Effector memory CD4-positive, alpha-beta T cell (primary cell): Measurements from ENCODE around the gene AQP3.
A peak's percentile ranks its signal among the peaks of the same experiment; 100 is the strongest.
"Not testable (repeated sequence)": the region's sequence is repeated elsewhere in the genome, so short reads cannot be mapped to it uniquely, and the experiment has no call there.

Experiments used
- DNase-seq, 3 donors: peaks; one replicate each; pipeline ENCODE4 v3.0.0-alpha.2; 2020
- H3K27ac ChIP-seq: 2 replicates; pipeline ENCODE4 v1.7.0; 2013; ENCODE audit warnings: mild to moderate bottlenecking, low read length, moderate library complexity; ENCODE audit not compliant: insufficient read depth, poor library complexity, severe bottlenecking
- H3K27me3 ChIP-seq: replicated peaks from 2 replicates; pipeline ENCODE4 v1.7.0; 2013; ENCODE audit warnings: mild to moderate bottlenecking, low read length; ENCODE audit not compliant: insufficient read depth, control insufficient read depth, poor library complexity, severe bottlenecking
- H3K36me3 ChIP-seq: 2 replicates; pipeline ENCODE4 v1.7.0; 2013; ENCODE audit warnings: mild to moderate bottlenecking, low read length, moderate library complexity; ENCODE audit not compliant: control insufficient read depth, insufficient read depth
- H3K4me1 ChIP-seq: 2 replicates; pipeline ENCODE4 v1.7.0; 2013; ENCODE audit warnings: low read length, mild to moderate bottlenecking; ENCODE audit not compliant: control insufficient read depth, insufficient read depth, poor library complexity, severe bottlenecking
- H3K4me3 ChIP-seq: 2 replicates; pipeline ENCODE4 v1.7.0; 2013; ENCODE audit warnings: low read length, low read depth, mild to moderate bottlenecking; ENCODE audit not compliant: insufficient read depth, poor library complexity, severe bottlenecking
- H3K9me3 ChIP-seq: 2 replicates; pipeline ENCODE4 v1.7.0; 2013; ENCODE audit warnings: mild to moderate bottlenecking, low read length, moderate library complexity; ENCODE audit not compliant: control insufficient read depth

AQP3 gene

DNA sequence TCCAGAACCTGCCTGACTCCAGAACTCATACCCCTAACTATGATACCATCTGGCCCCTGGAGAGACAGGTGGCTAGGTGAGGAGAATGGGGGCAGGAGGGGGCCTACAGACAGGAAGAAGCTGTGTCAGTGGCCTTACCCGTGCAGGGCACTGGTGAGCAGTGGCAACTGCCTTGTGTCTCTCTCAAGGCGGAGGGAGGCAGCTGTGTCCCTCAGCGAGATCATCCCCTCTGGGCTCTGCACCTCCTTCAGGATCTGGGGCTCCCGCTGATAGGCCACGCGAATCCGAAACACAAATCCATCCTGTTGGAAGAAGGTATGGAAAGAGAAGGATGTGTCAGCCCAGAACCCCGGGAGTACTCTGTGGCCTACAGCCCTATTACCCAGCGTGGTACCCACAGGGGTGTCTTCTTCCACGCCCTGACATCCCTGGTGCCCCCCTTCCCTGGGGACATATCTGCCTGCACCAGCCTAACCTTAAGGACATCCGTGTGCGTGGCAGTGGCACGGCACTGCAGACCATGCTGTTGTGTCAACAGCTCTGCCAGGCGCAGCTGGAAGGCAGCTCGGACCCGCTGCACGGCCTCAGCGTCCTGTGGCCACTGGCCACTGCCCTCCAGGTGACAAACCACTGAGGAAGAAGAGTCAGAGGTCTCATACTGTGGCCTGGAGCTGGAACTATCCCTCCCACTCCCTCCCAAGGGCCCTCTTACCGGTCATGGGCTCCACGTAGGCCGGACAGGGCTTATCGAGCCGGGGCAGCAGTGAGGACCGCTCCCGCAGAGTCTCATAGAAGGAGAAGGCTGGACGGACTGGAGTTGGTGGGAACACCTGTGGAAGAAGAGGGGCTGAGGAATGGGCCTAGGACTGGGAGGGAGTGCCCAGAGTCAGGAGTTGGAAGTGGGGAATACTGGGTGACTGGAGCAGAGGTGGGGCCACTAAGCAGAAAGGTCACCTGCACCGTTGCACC is 18.5 kb upstream of the AQP3 start:
- Histone ChIP-seq H3K4me3 (no peak overlapping the region), H3K27me3 (no peaks in the 10 kb centered on the region), H3K4me1 (no peaks in the 10 kb centered on the region), H3K36me3 (peaks cover 89% of the 10 kb centered on the region), H3K27ac (no peak overlapping the region), H3K9me3 (no peaks in the 10 kb centered on the region)
- DNase-seq: no peak

GRCh38 chr9:33465096-33465495 is 17.7 kb upstream of the AQP3 start:
- Histone ChIP-seq H3K36me3 (peaks cover 91% of the 10 kb centered on the region), H3K4me1 (peaks cover 2% of the 10 kb centered on the region), H3K4me3 (no peak overlapping the region), H3K27ac (no peak overlapping the region), H3K27me3 (no peaks in the 10 kb centered on the region), H3K9me3 (no peaks in the 10 kb centered on the region)
- DNase-seq: no peak

DNA sequence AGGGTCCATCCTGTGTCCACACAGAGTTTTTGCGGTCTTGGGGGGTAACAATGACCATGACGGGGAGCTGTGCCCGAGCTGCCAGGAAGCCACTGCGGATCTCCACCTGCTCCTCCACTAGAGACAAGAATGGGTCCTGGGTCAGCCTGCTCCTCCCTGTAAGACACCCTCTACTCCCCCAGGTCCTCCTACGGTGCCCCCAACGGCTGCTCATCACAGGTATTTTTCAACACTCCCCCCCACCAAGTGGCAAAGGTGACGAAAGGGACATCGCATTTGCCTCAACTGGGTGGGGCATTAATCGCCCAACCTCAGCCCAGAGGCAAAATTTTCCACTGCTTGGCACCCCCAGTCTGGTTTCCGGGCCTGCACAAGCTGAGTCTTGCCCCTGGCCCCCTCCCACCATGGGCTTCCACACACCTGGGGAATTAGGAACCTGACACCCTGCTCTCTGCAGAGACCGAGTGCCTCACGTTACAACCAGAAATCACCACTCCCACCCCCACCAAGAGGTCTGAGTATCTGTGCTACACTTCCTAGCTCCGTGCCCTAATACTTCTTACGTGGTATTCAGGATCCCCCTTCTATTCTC is 16.7 kb upstream of the AQP3 start:
- DNase-seq: no peak
- H3K27me3 ChIP-seq: no peaks in the 10 kb centered on the region
- H3K27ac ChIP-seq: no peak overlapping the region
- peaks cover 82% of the 10 kb centered on the region for H3K36me3 ChIP-seq
- no peaks in the 10 kb centered on the region for H3K9me3 ChIP-seq
- H3K4me3 ChIP-seq: no peak overlapping the region
- H3K4me1 ChIP-seq: peaks cover 8% of the 10 kb centered on the region

GRCh38 chr9:33463151-33463550 is 15.8 kb upstream of the AQP3 start:
- Histone ChIP-seq H3K4me3 (no peak overlapping the region), H3K4me1 (peaks cover 18% of the 10 kb centered on the region), H3K27me3 (no peaks in the 10 kb centered on the region), H3K36me3 (peaks cover 72% of the 10 kb centered on the region), H3K27ac (no peak overlapping the region), H3K9me3 (no peaks in the 10 kb centered on the region)
- no peak for DNase-seq

DNA sequence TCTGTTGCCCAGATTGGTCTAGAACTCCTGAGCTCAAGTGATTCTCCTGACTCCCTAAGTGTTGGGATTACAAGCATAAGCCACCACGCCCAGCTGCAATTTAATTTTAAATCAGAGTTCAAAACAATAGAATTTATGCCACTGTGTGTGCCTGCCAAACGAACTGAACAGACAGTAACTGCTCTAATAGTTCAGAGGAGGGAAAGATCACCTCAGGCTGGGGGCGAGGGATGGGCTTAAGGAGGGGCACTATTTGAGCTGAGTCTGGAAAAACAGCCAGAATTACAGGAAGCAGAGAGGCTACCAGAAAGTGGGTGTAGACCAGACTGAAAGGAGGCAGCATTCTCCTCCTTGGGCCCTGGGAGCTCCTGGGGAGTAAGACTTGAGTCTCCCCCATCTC is 14.1 kb upstream of the AQP3 start:
- peak overlapping the region; percentile 21 for H3K27ac ChIP-seq
- peaks cover 55% of the 10 kb centered on the region for H3K36me3 ChIP-seq
- peaks cover 31% of the 10 kb centered on the region for H3K4me1 ChIP-seq
- H3K27me3 ChIP-seq: no peaks in the 10 kb centered on the region
- DNase-seq: no peak
- no peaks in the 10 kb centered on the region for H3K9me3 ChIP-seq
- H3K4me3 ChIP-seq: no peak overlapping the region

- Histone ChIP-seq H3K9me3 (no peaks in the 10 kb centered on the region), H3K4me1 (peaks cover 37% of the 10 kb centered on the region), H3K4me3 (no peak overlapping the region), H3K27me3 (no peaks in the 10 kb centered on the region), H3K36me3 (peaks cover 49% of the 10 kb centered on the region), H3K27ac (peak overlapping the region; percentile 21)
- no peak for DNase-seq
These were observed 13.5 kb upstream of the AQP3 start for GRCh38 chr9:33460854-33461253.

GRCh38 chr9:33459115-33459514 is 11.7 kb upstream of the AQP3 start:
- H3K4me3 ChIP-seq: no peak overlapping the region
- H3K27me3 ChIP-seq: no peaks in the 10 kb centered on the region
- H3K4me1 ChIP-seq: peaks cover 48% of the 10 kb centered on the region
- no peaks in the 10 kb centered on the region for H3K9me3 ChIP-seq
- DNase-seq: no peak
- H3K36me3 ChIP-seq: peaks cover 32% of the 10 kb centered on the region
- peak overlapping the region; percentile 80 for H3K27ac ChIP-seq

DNA sequence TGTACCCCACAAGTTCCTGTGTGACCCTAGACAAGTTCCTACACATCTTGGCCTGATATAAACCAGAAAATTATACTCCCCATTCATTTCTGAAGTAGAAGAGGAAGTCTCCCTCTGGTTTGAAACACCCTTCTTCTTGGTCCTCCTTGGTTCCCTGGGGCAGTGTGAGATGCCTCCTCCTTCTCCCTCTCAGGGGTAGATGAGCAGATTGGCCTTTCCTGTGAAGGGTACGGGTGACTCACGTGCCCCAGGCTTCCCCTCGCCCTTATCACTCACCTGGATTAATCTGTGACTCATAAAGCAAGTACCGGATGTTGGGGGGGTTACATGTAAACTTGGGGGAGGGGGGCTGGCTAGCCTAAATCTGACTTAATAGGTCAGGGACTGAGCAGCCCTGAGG is 11.1 kb upstream of the AQP3 start:
- peak overlapping the region; percentile 80 for H3K27ac ChIP-seq

DNA sequence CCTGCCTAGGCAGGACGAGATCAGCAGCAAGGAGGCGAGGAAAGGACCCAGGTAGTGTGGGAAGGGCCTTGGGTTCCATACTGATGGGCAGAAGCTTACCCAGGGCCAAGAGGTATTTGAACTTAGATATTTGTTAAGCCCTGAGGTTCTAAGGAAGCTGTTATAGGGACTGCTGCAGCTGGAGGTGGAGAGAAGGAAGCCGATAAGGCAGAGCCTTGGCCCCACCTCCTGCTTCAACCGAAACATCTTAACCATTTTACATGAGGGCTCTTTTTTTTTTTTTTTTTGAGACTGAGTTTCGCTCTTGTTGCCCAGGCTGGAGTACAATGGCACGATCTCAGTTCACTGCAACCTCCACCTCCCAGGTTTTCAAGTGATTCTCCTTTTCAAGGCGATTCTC is 8.6 kb upstream of the AQP3 start:
- no peak overlapping the region for H3K4me3 ChIP-seq
- H3K36me3 ChIP-seq: peaks cover 3% of the 10 kb centered on the region
- no peak for DNase-seq
- H3K27me3 ChIP-seq: no peaks in the 10 kb centered on the region
- H3K9me3 ChIP-seq: no peaks in the 10 kb centered on the region
- H3K27ac ChIP-seq: peak overlapping the region; percentile 46
- H3K4me1 ChIP-seq: peaks cover 69% of the 10 kb centered on the region

More for the DNA sequence above, 11.1 kb upstream of the AQP3 start:
- peak; percentile 55 to 74 (median 61) for DNase-seq
- H3K27me3 ChIP-seq: no peaks in the 10 kb centered on the region
- no peak overlapping the region for H3K4me3 ChIP-seq
- peaks cover 25% of the 10 kb centered on the region for H3K36me3 ChIP-seq
- no peaks in the 10 kb centered on the region for H3K9me3 ChIP-seq
- peaks cover 55% of the 10 kb centered on the region for H3K4me1 ChIP-seq

DNA sequence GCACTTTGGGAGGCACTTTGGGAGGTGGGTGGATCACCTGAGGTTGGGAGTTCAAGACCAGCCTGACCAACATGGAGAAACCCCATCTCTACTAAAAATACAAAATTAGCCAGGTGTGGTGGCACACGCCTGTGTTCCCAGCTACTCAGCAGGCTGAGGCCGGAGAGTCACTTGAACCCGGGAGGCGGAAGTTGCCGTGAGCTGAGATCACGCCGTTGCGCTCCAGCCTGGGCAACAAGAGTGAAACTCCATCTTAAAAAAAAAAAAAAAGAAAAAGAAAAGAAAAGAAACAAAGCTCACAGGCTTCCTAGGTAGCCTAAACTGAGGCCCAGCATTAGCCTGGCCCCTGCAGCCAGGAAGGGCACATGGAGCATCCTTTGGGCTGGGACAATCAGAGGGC is 8.1 kb upstream of the AQP3 start:
- DNase-seq, H3K27me3 ChIP-seq, H3K9me3 ChIP-seq, H3K4me3 ChIP-seq, H3K36me3 ChIP-seq: not testable (repeated sequence)
- Histone ChIP-seq H3K27ac (peak overlapping the region; percentile 46), H3K4me1 (peaks cover 69% of the 10 kb centered on the region)
